ENCODE measurements around the gene HDAC10. TPM values are rescaled to one million over a fixed set of nuclear protein-coding genes. Genes with fewer than 3 reads are reported as not detected.

The HDAC10 gene
- total and polyA plus RNA-seq, 3 donors from 2014 or later: 13.5 to 33.1 (median 32.1) TPM

GRCh38 chr22:50233223-50233622 is 17.8 kb downstream of the HDAC10 start:
- Histone ChIP-seq H3K36me3 (ENCODE audit: low read depth, missing control alignments) (no peaks in the 10 kb centered on the region), H3K27ac (no peak overlapping the region), H3K27me3 (no peaks in the 10 kb centered on the region), H3K9me3 (no peaks in the 10 kb centered on the region), H3K4me3 (no peak overlapping the region), H3K4me1 (no peaks in the 10 kb centered on the region)
- WGBS, 2 donors: 88 to 91% methylated on average over 11 to 18 of the region's 18 CpGs
- intact Hi-C loops (cut with DNase I; ENCODE audit: low total_unique reads): no loop called here
- TF ChIP-seq POLR2A (IDR thresholded peaks at IDR 0.05) (no peak), CTCF (IDR thresholded peaks at IDR 0.05) (no peak)
- no peak for DNase-seq

GRCh38 chr22:50232481-50233151 is 18.4 kb downstream of the HDAC10 start:
- Histone ChIP-seq H3K27ac (no peak overlapping the region), H3K36me3 (ENCODE audit: low read depth, missing control alignments) (no peaks in the 10 kb centered on the region), H3K27me3 (no peaks in the 10 kb centered on the region), H3K4me1 (no peaks in the 10 kb centered on the region), H3K9me3 (no peaks in the 10 kb centered on the region), H3K4me3 (no peak overlapping the region)
- intact Hi-C loops (cut with DNase I; ENCODE audit: low total_unique reads): no loop called here
- no peak for DNase-seq
- TF ChIP-seq CTCF (IDR thresholded peaks at IDR 0.05) (no peak), POLR2A (IDR thresholded peaks at IDR 0.05) (no peak)
- WGBS, 2 donors: 88 to 90% methylated on average over 20 of the region's 20 CpGs

- Histone ChIP-seq H3K4me3 (no peak overlapping the region), H3K4me1 (no peaks in the 10 kb centered on the region), H3K27me3 (no peaks in the 10 kb centered on the region), H3K27ac (no peak overlapping the region), H3K9me3 (no peaks in the 10 kb centered on the region), H3K36me3 (ENCODE audit: low read depth, missing control alignments) (no peaks in the 10 kb centered on the region)
- TF ChIP-seq POLR2A (IDR thresholded peaks at IDR 0.05): no peak
- 94 to 96% methylated on average over 7 to 16 of the region's 16 CpGs for WGBS, 2 donors
- DNase-seq: no peak
- intact Hi-C loops (cut with DNase I; ENCODE audit: low total_unique reads): no loop called here
Measured at GRCh38 chr22:50229370-50229769, 21.7 kb downstream of the HDAC10 start.

- Histone ChIP-seq H3K4me1 (no peaks in the 10 kb centered on the region), H3K27ac (no peak overlapping the region), H3K9me3 (no peaks in the 10 kb centered on the region), H3K27me3 (no peaks in the 10 kb centered on the region), H3K4me3 (no peak overlapping the region), H3K36me3 (ENCODE audit: low read depth, missing control alignments) (no peaks in the 10 kb centered on the region)
- TF ChIP-seq CTCF (IDR thresholded peaks at IDR 0.05) (no peak), POLR2A (IDR thresholded peaks at IDR 0.05) (no peak)
- DNase-seq: no peak
- intact Hi-C loops (cut with DNase I; ENCODE audit: low total_unique reads): no loop called here
- WGBS, 2 donors: 92 to 94% methylated on average over 7 to 9 of the region's 9 CpGs
Measured at GRCh38 chr22:50228366-50228765, 22.7 kb downstream of the HDAC10 start.

GRCh38 chr22:50227579-50228215 is 23.4 kb downstream of the HDAC10 start:
- H3K36me3 ChIP-seq (ENCODE audit: low read depth, missing control alignments): no peaks in the 10 kb centered on the region

More at GRCh38 chr22:50227579-50228215, 23.4 kb downstream of the HDAC10 start:
- H3K4me3 ChIP-seq: no peak overlapping the region
- 88 to 90% methylated on average over 17 to 25 of the region's 25 CpGs for WGBS, 2 donors
- H3K27ac ChIP-seq: no peak overlapping the region
- intact Hi-C loops (cut with DNase I; ENCODE audit: low total_unique reads): no loop called here
- H3K9me3 ChIP-seq: no peaks in the 10 kb centered on the region
- no peaks in the 10 kb centered on the region for H3K27me3 ChIP-seq
- no peak for TF ChIP-seq CTCF (IDR thresholded peaks at IDR 0.05)
- TF ChIP-seq POLR2A (IDR thresholded peaks at IDR 0.05): no peak
- H3K4me1 ChIP-seq: no peaks in the 10 kb centered on the region
- no peak for DNase-seq
